A673 (cell line): ENCODE data around the gene CRYBA2. TPM values are rescaled to one million over a fixed set of nuclear protein-coding genes. Genes with fewer than 3 reads are reported as not detected.

ENCODE experiments used
- BruUV-seq: library from RNA; stranded (reverse); fragments of 400-500 nt; replicated peaks from 2 replicates; lab custom pipeline; 2021; lab: Mats Ljungman, UMichigan
- CTCF ChIA-PET: fragments of 300-600 bp; sonication (Branson Sonifier 250); formaldehyde crosslinking; loops from one replicate; lab custom pipeline; 2022; ENCODE audit warnings: antibody characterized with exemption; lab: Charles Lee
- POLR2A ChIA-PET: fragments of 300-600 bp; sonication (Branson Sonifier 250); formaldehyde crosslinking; loops from one replicate; lab custom pipeline; 2022; ENCODE audit warnings: antibody characterized with exemption; ENCODE audit not compliant: low non-redundant PET; lab: Charles Lee
- DNase-seq: peaks from one replicate; pipeline ENCODE4 v3.0.0-alpha.2; 2015; ENCODE audit warnings: low spot score
- H3K27ac ChIP-seq: fragments of 200-600 bp; sonication (generic); 2 replicates; pipeline ENCODE4 v1.5.1; 2016; ENCODE audit warnings: mixed run types, low read depth, mild to moderate bottlenecking, mixed read lengths, antibody characterized with exemption, low read length; ENCODE audit not compliant: poor library complexity, severe bottlenecking
- H3K27me3 ChIP-seq: fragments of 200-600 bp; sonication (generic); replicated peaks from 2 replicates; pipeline ENCODE4 v1.6.1; 2017; ENCODE audit warnings: mixed run types, low read depth, mild to moderate bottlenecking, mixed read lengths, antibody characterized with exemption, low read length; ENCODE audit not compliant: insufficient read depth, poor library complexity
- H3K36me3 ChIP-seq: fragments of 200-600 bp; sonication (generic); 2 replicates; pipeline ENCODE4 v1.6.1; 2016; ENCODE audit warnings: mixed run types, mild to moderate bottlenecking, mixed read lengths, antibody characterized with exemption, low read length; ENCODE audit not compliant: insufficient read depth, poor library complexity, severe bottlenecking
- H3K4me1 ChIP-seq: fragments of 200-600 bp; sonication (generic); 2 replicates; pipeline ENCODE4 v1.6.1; 2017; ENCODE audit warnings: mixed run types, mild to moderate bottlenecking, mixed read lengths, antibody characterized with exemption, low read length; ENCODE audit not compliant: insufficient read depth, poor library complexity, severe bottlenecking
- H3K4me3 ChIP-seq: fragments of 200-600 bp; sonication (generic); 2 replicates; pipeline ENCODE4 v1.5.1; 2016; ENCODE audit warnings: low read depth, mixed run types, mild to moderate bottlenecking, mixed read lengths, low read length; ENCODE audit not compliant: poor library complexity, severe bottlenecking
- H3K9me3 ChIP-seq: fragments of 200-600 bp; sonication (generic); 2 replicates; pipeline ENCODE4 v1.6.1; 2016; ENCODE audit warnings: mixed run types, low read depth, mild to moderate bottlenecking, mixed read lengths, antibody characterized with exemption, low read length; ENCODE audit not compliant: poor library complexity, severe bottlenecking
- EZH2 ChIP-seq: fragments of 200-600 bp; sonication (generic); IDR thresholded peaks from 2 replicates; pipeline ENCODE4 v1.6.1; 2017; ENCODE audit warnings: borderline replicate concordance, low read depth, mild to moderate bottlenecking, mixed read lengths, antibody characterized with exemption, low read length; ENCODE audit not compliant: poor library complexity, severe bottlenecking
- intact Hi-C: fragments of 100-400 bp; cut with micrococcal nuclease; formaldehyde crosslinking; loops from one replicate; pipeline ENCODE4 v1.10.0; 2022; ENCODE audit not compliant: unreplicated experiment
- total RNA-seq: library from RNA; stranded (reverse); gene quantifications from 2 replicates; pipeline ENCODE4 v1.2.3, GENCODE V29; 2021
- TF ChIP-seq, protein P1 (sequence below): fragments of 300-800, 200-600 bp; sonication (generic); conservative IDR thresholded peaks from 2 replicates; pipeline ENCODE4 v1.5.1; 2017; ENCODE audit warnings: low read depth, mild to moderate bottlenecking, antibody characterized with exemption, low read length, moderate library complexity, mixed read lengths

CRYBA2 gene
- total RNA-seq, 1 experiment from 2014 or later = 1.3 TPM

DNA sequence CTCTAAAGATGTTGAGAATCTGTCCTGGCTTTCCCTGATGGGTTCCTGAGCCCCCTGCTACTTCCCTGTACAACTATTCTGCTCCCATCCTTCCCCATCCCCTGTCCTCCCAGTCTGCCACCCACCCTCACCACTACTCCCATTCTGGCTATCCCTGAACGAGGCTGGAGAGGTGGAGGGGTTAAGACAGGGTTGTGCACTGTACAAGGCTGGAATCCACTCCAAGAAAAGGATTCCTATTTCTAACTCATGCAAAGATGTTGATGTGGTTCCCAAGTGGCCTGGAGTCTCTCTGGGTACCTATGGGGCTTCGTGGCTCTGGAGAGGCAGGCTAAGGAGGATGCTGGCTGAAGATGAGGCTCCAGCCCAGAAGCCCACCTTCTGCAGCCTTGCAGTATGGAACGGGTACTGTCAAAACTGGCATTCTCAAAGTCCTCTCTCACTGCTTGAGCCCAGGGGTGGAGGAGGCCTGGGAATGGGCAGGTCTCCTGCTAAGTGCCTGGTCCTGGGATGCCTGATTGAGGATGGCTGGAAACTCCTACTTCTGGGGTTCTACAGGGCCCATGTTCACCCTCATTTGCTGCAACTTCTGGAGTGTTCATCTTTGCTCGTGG, 7.0 kb downstream of the CRYBA2 start:
- Histone ChIP-seq H3K9me3 (no peaks in the 10 kb centered on the region), H3K36me3 (no peaks in the 10 kb centered on the region), H3K4me1 (peaks cover 14% of the 10 kb centered on the region), H3K4me3 (no peak overlapping the region), H3K27me3 (peaks cover 50% of the 10 kb centered on the region), H3K27ac (no peak overlapping the region)
- CTCF ChIA-PET = no interaction called here
- TF ChIP-seq EZH2 = no peak
- TF ChIP-seq, protein P1, sequence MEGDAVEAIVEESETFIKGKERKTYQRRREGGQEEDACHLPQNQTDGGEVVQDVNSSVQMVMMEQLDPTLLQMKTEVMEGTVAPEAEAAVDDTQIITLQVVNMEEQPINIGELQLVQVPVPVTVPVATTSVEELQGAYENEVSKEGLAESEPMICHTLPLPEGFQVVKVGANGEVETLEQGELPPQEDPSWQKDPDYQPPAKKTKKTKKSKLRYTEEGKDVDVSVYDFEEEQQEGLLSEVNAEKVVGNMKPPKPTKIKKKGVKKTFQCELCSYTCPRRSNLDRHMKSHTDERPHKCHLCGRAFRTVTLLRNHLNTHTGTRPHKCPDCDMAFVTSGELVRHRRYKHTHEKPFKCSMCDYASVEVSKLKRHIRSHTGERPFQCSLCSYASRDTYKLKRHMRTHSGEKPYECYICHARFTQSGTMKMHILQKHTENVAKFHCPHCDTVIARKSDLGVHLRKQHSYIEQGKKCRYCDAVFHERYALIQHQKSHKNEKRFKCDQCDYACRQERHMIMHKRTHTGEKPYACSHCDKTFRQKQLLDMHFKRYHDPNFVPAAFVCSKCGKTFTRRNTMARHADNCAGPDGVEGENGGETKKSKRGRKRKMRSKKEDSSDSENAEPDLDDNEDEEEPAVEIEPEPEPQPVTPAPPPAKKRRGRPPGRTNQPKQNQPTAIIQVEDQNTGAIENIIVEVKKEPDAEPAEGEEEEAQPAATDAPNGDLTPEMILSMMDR = no peak
- POLR2A ChIA-PET = no interaction called here
- TSS peak; percentile 33 for BruUV-seq
- intact Hi-C loops = no loop called here
- DNase-seq = no peak

DNA sequence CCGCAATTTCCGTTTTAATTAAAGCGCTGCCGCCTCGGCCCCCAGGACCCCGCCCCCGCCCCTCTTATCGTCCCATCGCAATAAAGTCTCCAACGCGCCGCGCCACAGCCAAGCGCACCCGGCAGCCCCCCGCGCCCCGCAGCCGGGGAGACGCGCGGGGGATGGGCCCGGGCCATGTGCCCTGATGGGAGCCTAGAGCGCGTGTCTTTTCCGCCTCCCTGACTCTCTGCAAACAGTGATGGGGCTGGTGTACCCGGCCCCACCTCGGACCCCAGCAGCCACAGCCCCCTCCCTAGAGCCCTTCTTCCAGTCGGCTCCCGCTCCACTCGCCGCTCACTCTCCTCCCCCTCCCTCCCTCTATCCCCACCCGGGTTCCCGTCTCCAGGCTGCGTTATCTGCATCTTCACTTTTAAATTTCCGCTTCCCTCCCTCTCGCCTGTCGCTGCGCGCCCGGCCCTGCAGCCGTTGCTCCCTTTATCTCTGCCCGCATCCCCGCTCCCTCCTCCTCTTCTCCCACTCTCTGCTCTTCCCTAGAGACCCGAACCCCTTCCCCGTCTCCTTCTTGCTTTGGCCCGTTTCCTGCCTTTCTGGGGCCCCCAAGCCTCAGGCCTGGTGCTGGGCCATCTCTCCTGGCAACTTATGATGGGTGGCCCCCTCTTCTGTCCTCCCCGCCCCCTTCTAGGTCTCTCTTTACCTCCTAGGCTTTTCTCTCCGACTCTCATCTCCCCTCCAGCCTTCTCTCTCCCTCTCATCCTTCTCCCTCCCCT, 7.7 kb downstream of the CRYBA2 start:
- POLR2A ChIA-PET = interaction anchor here (1.2 kb wide), 1 partner anchor 41 kb away, joined by 10 read pairs; no protein-coding TSS in a partner anchor
- CTCF ChIA-PET = interaction anchor here (2.3 kb wide), 1 partner anchor 10 kb away, joined by 7 read pairs; no protein-coding TSS in a partner anchor
- Histone ChIP-seq H3K4me3 (peak overlapping the region; percentile 65), H3K4me1 (peaks cover 14% of the 10 kb centered on the region), H3K27ac (peak overlapping the region; percentile 82), H3K9me3 (no peaks in the 10 kb centered on the region), H3K27me3 (peaks cover 48% of the 10 kb centered on the region), H3K36me3 (no peaks in the 10 kb centered on the region)
- no peak for DNase-seq
- BruUV-seq = no TSS peak
- intact Hi-C loops = no loop called here
- TF ChIP-seq EZH2 = peak; percentile 33
- TF ChIP-seq, protein P1 = no peak

DNA sequence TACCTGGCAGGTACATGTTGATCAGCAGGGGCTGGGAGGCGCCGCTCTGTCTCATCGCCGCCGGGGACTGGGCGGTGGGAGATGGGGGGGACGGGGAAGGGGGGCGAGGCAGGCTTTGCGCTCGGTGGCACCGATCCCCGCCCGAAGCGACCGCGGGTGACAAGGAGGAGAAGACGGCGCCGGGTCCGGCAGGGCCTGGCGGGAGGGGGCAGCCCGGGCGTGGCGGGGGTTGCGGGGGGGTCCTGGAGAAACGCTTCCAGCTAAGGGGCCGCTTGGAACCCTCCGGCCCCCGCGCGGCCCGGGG, 8.2 kb downstream of the CRYBA2 start, which contains the start of gene FEV:
Gene FEV, minus strand, starts transcription at position 164 of the 304 bp plus-strand sequence. Its CDS starts 109 bp downstream, at position 55.
- intact Hi-C loops = no loop called here
- TF ChIP-seq EZH2 = no peak
- TF ChIP-seq, protein P1 = no peak
- Histone ChIP-seq H3K4me1 (peaks cover 14% of the 10 kb centered on the region), H3K36me3 (no peaks in the 10 kb centered on the region), H3K27ac (peak within 1 kb of the TSS; percentile 82), H3K27me3 (peaks cover 48% of the 10 kb centered on the region), H3K9me3 (no peaks in the 10 kb centered on the region), H3K4me3 (peak within 1 kb of the TSS; percentile 65)
- no peak for DNase-seq
- BruUV-seq = no TSS peak
- ChIA-PET POLR2A (interaction anchor here (1.2 kb wide), 1 partner anchor 42 kb away, joined by 10 read pairs; no protein-coding TSS in a partner anchor), CTCF (interaction anchor here (2.3 kb wide), 1 partner anchor 10 kb away, joined by 7 read pairs; no protein-coding TSS in a partner anchor)
